NT2/D1 (cell line): Measurements from ENCODE around the gene MAN2A2.

Experiments used
- YY1 ChIP-seq: IDR thresholded peaks from 2 replicates; pipeline ENCODE4 v1.6.1; 2011; ENCODE audit not compliant: insufficient read length, insufficient read depth
- ZNF274 ChIP-seq: IDR thresholded peaks from 2 replicates; pipeline ENCODE4 v1.6.1; 2011; ENCODE audit warnings: mild to moderate bottlenecking, low read depth, low read length

- no peak for TF ChIP-seq YY1
- TF ChIP-seq ZNF274: no peak
These were observed 1.6 kb downstream of the MAN2A2 start for GRCh38 chr15:90904746-90905145.
